Measurements from ENCODE around the gene MARCHF9. TPM values are rescaled to one million over a fixed set of nuclear protein-coding genes. Genes with fewer than 3 reads are reported as not detected.

Gene MARCHF9
- polyA plus RNA-seq, 3 donors = 5.3 to 8.8 (median 7.4) TPM

GRCh38 chr12:57775563-57776246, 20.8 kb downstream of the MARCHF9 start:
- 73 to 85% (median 78%) methylated on average over 4 of the region's 4 CpGs for WGBS, 3 donors
- no peak overlapping the region for H3K27ac ChIP-seq (ENCODE audit: low read depth, low read length)

DNA sequence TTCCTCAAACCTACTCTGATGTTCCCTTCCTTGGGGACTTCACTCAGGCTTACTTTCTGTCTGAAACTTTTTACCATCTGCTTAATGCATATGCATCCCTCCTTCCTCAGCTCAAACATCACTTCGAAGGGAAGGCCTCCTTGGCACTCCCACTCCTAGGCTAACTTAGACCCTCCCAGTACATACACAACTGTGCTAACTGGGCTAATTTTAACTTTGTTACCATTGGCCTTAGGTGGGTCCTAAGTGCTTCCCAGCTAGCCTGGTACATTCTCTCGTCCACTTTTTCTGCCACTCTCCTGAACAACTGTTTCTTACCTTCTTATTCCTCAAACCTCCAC, 21.3 kb downstream of the MARCHF9 start:
- 86 to 89% (median 86%) methylated on average over 2 of the region's 2 CpGs for WGBS, 3 donors
- H3K27ac ChIP-seq (ENCODE audit: low read depth, low read length) = no peak overlapping the region

- WGBS, 3 donors = 86 to 93% (median 90%) methylated on average over 7 of the region's 7 CpGs
- no peak overlapping the region for H3K27ac ChIP-seq (ENCODE audit: low read depth, low read length)
Measured at GRCh38 chr12:57777367-57777766, 22.5 kb downstream of the MARCHF9 start.

GRCh38 chr12:57777911-57778310, 23.0 kb downstream of the MARCHF9 start:
- no peak overlapping the region for H3K27ac ChIP-seq (ENCODE audit: low read depth, low read length)
- WGBS, 3 donors = 92 to 94% (median 92%) methylated on average over 7 of the region's 7 CpGs

GRCh38 chr12:57779736-57780135, 24.8 kb downstream of the MARCHF9 start:
- H3K27ac ChIP-seq (ENCODE audit: low read depth, low read length) = no peak overlapping the region
- 45 to 76% (median 59%) methylated on average over 1 of the region's 1 CpG for WGBS, 3 donors

DNA sequence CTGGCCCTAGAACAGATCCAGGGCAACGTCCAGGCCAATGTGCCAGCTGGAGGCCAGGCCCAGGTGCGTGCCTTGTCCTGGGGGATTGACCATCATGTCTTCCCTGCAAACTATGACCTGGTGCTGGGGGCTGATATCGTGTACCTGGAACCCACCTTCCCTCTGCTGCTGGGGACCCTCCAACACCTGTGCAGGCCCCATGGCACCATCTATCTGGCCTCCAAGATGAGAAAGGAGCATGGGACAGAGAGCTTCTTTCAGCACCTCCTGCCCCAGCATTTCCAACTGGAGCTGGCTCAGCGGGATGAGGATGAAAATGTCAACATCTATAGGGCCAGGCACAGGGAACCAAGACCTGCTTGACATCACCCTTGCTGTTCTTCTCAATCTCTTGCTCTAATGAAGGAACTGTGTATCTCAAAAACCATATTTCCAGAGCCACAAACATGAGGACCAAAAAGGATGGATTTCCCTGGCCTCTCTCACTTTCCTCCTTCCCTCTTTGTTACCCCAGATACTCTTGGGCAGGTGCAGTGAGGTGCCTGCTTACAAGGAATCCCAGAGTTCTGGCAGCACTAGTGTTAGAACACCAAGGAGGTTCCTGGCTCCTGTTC, 25.5 kb downstream of the MARCHF9 start:
- 86 to 87% (median 86%) methylated on average over 4 of the region's 4 CpGs for WGBS, 3 donors
- H3K27ac ChIP-seq (ENCODE audit: low read depth, low read length) = no peak overlapping the region

- H3K27ac ChIP-seq (ENCODE audit: low read depth, low read length) = no peak overlapping the region
- 78 to 98% (median 83%) methylated on average over 3 of the region's 3 CpGs for WGBS, 3 donors
Measured at GRCh38 chr12:57781244-57781643, 26.3 kb downstream of the MARCHF9 start.

DNA sequence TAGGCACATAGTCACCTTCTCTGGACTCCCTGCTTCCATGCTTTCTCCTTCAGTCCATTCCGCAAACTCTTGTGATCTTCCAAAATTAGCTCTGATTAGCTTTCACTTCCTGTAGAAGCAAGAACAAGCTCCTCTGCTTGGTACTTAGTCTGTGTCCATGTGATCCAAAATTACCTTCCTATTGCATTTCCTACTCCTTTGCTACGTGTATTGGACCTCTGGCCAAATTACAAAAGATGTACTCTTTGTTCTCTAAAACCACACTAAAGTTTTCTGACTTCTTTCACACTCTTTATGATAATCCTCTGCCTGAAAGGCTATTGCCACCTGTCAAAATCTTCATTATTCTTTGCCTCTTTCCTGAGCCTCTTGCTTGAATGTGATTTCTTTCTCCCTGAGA, 26.9 kb downstream of the MARCHF9 start:
- 47 to 71% (median 62%) methylated on average over 2 of the region's 2 CpGs for WGBS, 3 donors
- H3K27ac ChIP-seq (ENCODE audit: low read depth, low read length) = no peak overlapping the region

GRCh38 chr12:57782243-57782607, 27.3 kb downstream of the MARCHF9 start:
- 6 to 26% (median 21%) methylated on average over 4 of the region's 4 CpGs for WGBS, 3 donors
- no peak overlapping the region for H3K27ac ChIP-seq (ENCODE audit: low read depth, low read length)

DNA sequence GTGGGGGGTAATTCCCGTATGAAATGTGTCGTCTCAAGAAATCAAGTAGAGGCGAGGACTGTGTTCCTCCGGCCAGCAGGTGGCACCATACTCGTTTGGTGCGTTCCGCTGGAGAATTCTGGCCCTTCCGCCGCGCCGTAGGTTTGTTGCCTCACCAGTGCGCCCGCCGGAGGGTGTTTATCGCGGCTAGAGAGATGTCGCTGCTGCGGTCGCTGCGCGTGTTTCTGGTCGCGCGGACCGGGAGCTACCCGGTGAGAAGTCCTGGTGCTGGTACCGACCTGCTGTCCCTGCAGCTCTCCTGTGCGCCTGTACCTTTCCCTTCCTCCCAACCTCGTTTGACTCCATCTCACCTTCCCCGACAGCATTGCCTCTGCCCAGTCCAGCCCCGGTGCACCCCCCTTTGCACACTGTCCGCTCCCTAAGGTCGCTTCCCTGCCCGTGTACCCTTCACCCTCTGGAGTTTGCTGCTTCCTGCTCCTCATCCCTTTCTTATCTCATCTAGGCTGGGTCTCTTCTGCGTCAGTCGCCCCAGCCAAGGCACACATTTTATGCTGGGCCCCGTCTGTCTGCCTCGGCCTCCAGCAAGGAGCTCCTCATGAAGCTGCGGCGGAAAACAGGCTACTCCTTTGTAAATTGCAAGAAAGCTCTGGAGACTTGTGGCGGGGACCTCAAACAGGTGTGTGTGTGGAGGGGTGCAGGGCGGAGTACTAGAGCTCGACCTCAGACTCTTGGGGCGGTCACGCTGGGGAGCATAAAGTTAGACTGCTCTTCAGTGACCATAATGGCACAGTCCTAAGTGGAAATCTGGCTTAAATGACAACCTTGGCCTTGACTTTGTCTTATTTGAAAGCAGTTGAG, 27.9 kb downstream of the MARCHF9 start, which contains the start of gene TSFM:
TSFM (plus strand) TSS at position 180 of the 858 bp plus-strand sequence; CDS start at position 195, 15 bp downstream.
- WGBS, 3 donors = 0 to 2% (median 1%) methylated on average over 45 of the region's 45 CpGs
- no peak within 1 kb of the TSS for H3K27ac ChIP-seq (ENCODE audit: low read depth, low read length)

DNA sequence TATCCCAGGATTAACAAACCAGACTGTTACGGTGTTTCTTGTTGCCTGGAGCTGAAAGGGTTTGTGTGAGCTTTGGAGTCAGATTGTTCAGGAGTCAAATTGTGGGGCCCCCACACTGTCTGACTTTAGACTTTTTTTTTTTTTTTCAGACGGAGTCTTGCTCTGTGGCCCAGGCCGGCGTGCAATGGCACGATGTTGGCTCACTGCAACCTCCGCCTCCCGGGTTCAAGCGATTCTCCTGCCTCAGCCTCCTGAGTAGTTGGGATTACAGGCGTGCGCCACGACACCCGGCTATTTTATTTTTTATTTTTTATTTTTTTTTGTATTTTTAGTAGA, 28.5 kb downstream of the MARCHF9 start:
- 69 to 87% (median 84%) methylated on average over 12 of the region's 12 CpGs for WGBS, 3 donors
- no peak overlapping the region for H3K27ac ChIP-seq (ENCODE audit: low read depth, low read length)

DNA sequence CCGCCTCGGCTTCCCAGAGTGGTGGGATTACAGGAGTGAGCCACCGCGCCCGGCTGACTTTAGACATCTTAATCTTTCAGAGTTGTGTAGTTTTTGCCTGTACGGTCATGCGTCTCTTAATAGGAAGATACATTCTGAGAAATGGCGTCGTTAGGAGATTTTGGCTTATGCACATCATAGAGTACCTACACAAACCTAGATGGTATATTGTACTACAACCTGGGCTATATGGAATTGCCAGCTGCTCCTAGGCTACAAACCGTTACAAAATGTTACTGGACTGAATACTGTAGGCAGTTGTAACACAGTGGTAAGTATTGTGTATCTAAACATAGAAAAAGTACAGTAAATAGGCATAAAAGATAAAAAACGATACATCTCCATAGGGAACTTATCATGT, 29.0 kb downstream of the MARCHF9 start:
- 81 to 92% (median 91%) methylated on average over 11 of the region's 11 CpGs for WGBS, 3 donors
- H3K27ac ChIP-seq (ENCODE audit: low read depth, low read length) = no peak overlapping the region

DNA sequence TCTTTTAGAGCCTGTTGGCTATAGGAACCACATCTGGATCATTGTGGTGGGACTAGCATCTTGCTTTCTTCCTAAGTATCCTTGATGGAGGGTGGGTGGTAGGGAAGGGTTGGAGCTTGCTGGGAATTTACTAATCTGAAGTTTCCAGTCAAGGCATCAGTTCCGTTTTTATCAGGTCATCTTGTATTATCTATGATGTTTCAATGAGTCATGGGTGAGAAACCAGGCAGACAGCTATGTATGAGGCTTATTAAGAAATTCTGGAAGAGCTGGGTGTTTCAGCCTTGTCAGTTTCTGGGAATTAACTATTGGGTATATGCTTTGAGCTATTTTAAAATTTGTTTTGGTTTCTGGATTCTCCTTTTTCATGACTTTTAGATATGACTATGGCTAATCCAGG, 39.0 kb downstream of the MARCHF9 start:
- 38 to 59% (median 58%) methylated on average over 1 of the region's 1 CpG for whole genome bisulfite sequencing, 3 donors
- no peak overlapping the region for H3K27ac ChIP-seq (ENCODE audit: low read depth, low read length)

DNA sequence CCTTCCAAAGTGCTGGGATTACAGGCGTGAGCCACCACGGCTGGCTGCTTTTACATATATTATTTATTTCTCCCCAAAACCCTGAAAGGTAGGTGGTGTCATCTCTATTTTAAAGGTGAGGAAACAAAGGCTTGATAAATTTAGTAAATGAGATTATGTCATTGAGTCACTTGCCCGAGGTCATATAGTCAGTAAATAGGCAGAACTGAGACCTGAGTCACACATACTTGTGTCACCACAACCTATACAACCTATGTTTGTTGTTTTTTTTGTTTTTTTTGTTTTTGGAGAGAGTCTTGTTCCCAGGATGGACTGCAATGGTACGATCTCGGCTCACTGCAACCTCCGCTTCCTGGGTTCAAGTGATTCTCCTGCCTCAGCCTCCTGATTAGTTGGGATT, 40.5 kb downstream of the MARCHF9 start:
- 91 to 94% (median 92%) methylated on average over 6 of the region's 6 CpGs for WGBS, 3 donors
- no peak overlapping the region for H3K27ac ChIP-seq (ENCODE audit: low read depth, low read length)

GRCh38 chr12:57796996-57797395, 42.1 kb downstream of the MARCHF9 start:
- 90 to 98% (median 97%) methylated on average over 1 of the region's 1 CpG for WGBS, 3 donors
- no peak overlapping the region for H3K27ac ChIP-seq (ENCODE audit: low read depth, low read length)

- H3K27ac ChIP-seq (ENCODE audit: low read depth, low read length) = no peak overlapping the region
- 91 to 96% (median 94%) methylated on average over 1 of the region's 1 CpG for WGBS, 3 donors
Measured at GRCh38 chr12:57797933-57798332, 43.0 kb downstream of the MARCHF9 start.

- 93 to 97% (median 97%) methylated on average over 3 of the region's 3 CpGs for WGBS, 3 donors
- no peak overlapping the region for H3K27ac ChIP-seq (ENCODE audit: low read depth, low read length)
Measured at GRCh38 chr12:57800965-57801364, 46.1 kb downstream of the MARCHF9 start.

DNA sequence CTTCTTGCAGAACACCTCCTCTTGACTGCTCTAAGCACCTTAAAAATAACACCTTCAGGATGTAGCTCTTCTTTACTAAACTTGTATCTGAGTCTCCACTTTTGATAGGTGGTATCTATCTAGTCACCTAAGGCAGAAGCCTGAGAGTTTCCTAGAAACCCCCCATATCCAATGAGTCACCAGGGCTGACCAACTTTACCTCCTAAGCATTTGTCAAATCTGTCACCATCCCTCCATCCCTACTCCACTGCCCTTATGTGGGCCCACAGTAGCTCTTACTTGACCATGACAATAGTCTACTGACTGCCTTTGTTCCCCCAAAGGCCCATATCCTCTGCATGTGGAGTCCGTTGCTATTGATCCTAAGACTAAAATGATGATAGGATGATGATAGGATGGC, 47.7 kb downstream of the MARCHF9 start:
- H3K27ac ChIP-seq (ENCODE audit: low read depth, low read length) = no peak overlapping the region
- 89 to 97% (median 92%) methylated on average over 1 of the region's 1 CpG for WGBS, 3 donors

GRCh38 chr12:57803319-57803893, 48.5 kb downstream of the MARCHF9 start:
- WGBS, 3 donors = 40 to 58% (median 43%) methylated on average over 9 of the region's 9 CpGs
- no peak overlapping the region for H3K27ac ChIP-seq (ENCODE audit: low read depth, low read length)
